HEK293T (cell line): Measurements from ENCODE around the gene APBB2.

Source experiments
- CTCF ChIA-PET: fragments of 350-600 bp; formaldehyde crosslinking; extraction: SDS; loops from one replicate; lab custom pipeline; 2021; ENCODE audit warnings: antibody characterized with exemption, inconsistent platforms; lab: Yijun Ruan, JAX
- POLR2A ChIA-PET: fragments of 350-600 bp; formaldehyde crosslinking; extraction: SDS; loops from one replicate; lab custom pipeline; 2020; ENCODE audit warnings: antibody characterized with exemption, inconsistent platforms; lab: Yijun Ruan, JAX
- DNase-seq: peaks from one replicate; pipeline ENCODE4 v3.0.0; 2012; ENCODE audit warnings: mixed read lengths; ENCODE audit errors: extremely low spot score
- ARNT ChIP-seq: fragments of 450-650 bp; IDR thresholded peaks from 2 replicates; pipeline ENCODE4 v1.6.1; 2017; ENCODE audit warnings: mild to moderate bottlenecking
- BHLHE40 ChIP-seq: fragments of 450-650 bp; IDR thresholded peaks from 2 replicates; pipeline ENCODE4 v1.6.1; 2016; ENCODE audit warnings: mild to moderate bottlenecking, moderate library complexity, borderline replicate concordance
- CTBP1 ChIP-seq: fragments of 450-650 bp; IDR thresholded peaks from 2 replicates; pipeline ENCODE4 v1.6.1; 2016; ENCODE audit warnings: borderline replicate concordance
- ELF4 ChIP-seq: fragments of 450-650 bp; IDR thresholded peaks from 2 replicates; pipeline ENCODE4 v1.6.1; 2017; ENCODE audit warnings: antibody characterized with exemption
- FOXA1 ChIP-seq: fragments of 450-650 bp; IDR thresholded peaks from 2 replicates; pipeline ENCODE4 v1.6.1; 2016; ENCODE audit warnings: mild to moderate bottlenecking
- FOXK2 ChIP-seq: fragments of 450-650 bp; IDR thresholded peaks from 2 replicates; pipeline ENCODE4 v1.6.1; 2016; ENCODE audit warnings: mild to moderate bottlenecking
- FOXM1 ChIP-seq: fragments of 450-650 bp; IDR thresholded peaks from 2 replicates; pipeline ENCODE4 v1.6.1; 2017; ENCODE audit warnings: mild to moderate bottlenecking, borderline replicate concordance
- HDGF ChIP-seq: fragments of 450-650 bp; IDR thresholded peaks from 2 replicates; pipeline ENCODE4 v1.6.1; 2017; ENCODE audit warnings: antibody characterized with exemption, borderline replicate concordance
- L3MBTL2 ChIP-seq: fragments of 450-650 bp; conservative IDR thresholded peaks from 2 replicates; pipeline ENCODE4 v1.6.1; 2016; ENCODE audit warnings: mild to moderate bottlenecking
- LEF1 ChIP-seq: fragments of 450-650 bp; IDR thresholded peaks from 2 replicates; pipeline ENCODE4 v1.6.1; 2017; ENCODE audit warnings: mild to moderate bottlenecking, borderline replicate concordance
- NFRKB ChIP-seq: fragments of 450-650 bp; IDR thresholded peaks from 2 replicates; pipeline ENCODE4 v1.6.1; 2016; ENCODE audit warnings: mild to moderate bottlenecking, moderate library complexity
- SP1 ChIP-seq: fragments of 450-650 bp; IDR thresholded peaks from 2 replicates; pipeline ENCODE4 v1.6.1; 2017
- SUZ12 ChIP-seq: fragments of 450-650 bp; IDR thresholded peaks from 2 replicates; pipeline ENCODE4 v1.6.1; 2016; ENCODE audit warnings: mild to moderate bottlenecking
- TARDBP ChIP-seq: fragments of 450-650 bp; IDR thresholded peaks from 2 replicates; pipeline ENCODE4 v1.6.1; 2016
- ZNF384 ChIP-seq: fragments of 450-650 bp; IDR thresholded peaks from 2 replicates; pipeline ENCODE4 v1.6.1; 2016
- TF ChIP-seq, protein P1 (sequence below): fragments of 450-650 bp; IDR thresholded peaks from 2 replicates; pipeline ENCODE4 v1.6.1; 2016

The APBB2 gene

DNA sequence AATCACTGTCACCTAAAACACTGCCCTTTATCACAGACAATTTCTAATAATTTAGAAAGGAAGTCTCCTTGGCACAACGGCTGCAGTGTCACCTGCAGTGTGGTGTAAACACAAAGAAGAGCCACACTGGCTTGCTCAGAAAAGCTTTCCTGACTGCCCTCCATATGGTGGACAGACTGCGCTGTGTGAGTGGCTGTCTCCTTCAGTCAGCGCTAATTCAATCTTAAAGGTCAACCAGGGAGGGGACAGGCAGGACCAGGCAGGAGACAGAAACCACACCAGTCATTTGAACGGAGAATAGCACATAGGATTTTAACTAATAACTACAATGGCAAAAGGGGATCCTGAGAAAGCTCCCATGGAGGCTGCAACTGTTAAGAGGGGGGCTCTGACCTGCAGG, 332.5 kb downstream of the APBB2 start:
- no peak for DNase-seq
- ChIA-PET POLR2A (no interaction called here), CTCF (interaction anchor here (1.3 kb wide), 1 partner anchor 16 kb away, joined by 4 read pairs; no protein-coding TSS in a partner anchor)
- no peak for TF ChIP-seq SP1
- TF ChIP-seq ZNF384, result no peak
- no peak for TF ChIP-seq FOXM1
- no peak for TF ChIP-seq ELF4
- TF ChIP-seq, protein P1, sequence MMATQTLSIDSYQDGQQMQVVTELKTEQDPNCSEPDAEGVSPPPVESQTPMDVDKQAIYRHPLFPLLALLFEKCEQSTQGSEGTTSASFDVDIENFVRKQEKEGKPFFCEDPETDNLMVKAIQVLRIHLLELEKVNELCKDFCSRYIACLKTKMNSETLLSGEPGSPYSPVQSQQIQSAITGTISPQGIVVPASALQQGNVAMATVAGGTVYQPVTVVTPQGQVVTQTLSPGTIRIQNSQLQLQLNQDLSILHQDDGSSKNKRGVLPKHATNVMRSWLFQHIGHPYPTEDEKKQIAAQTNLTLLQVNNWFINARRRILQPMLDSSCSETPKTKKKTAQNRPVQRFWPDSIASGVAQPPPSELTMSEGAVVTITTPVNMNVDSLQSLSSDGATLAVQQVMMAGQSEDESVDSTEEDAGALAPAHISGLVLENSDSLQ, result no peak
- TF ChIP-seq LEF1, result no peak
- no peak for TF ChIP-seq ARNT
- no peak for TF ChIP-seq SUZ12
- TF ChIP-seq L3MBTL2, result no peak

- POLR2A ChIA-PET, result no interaction called here
- no peak for DNase-seq
- CTCF ChIA-PET, result interaction anchor here (1.3 kb wide), 1 partner anchor 17 kb away, joined by 4 read pairs; no protein-coding TSS in a partner anchor
- no peak for TF ChIP-seq HDGF
- TF ChIP-seq TARDBP, result no peak
- no peak for TF ChIP-seq SUZ12
- no peak for TF ChIP-seq SP1
- no peak for TF ChIP-seq LEF1
- TF ChIP-seq L3MBTL2, result no peak
- TF ChIP-seq CTBP1, result no peak
Observed at GRCh38 chr4:40881096-40881495, 333.2 kb downstream of the APBB2 start.

DNA sequence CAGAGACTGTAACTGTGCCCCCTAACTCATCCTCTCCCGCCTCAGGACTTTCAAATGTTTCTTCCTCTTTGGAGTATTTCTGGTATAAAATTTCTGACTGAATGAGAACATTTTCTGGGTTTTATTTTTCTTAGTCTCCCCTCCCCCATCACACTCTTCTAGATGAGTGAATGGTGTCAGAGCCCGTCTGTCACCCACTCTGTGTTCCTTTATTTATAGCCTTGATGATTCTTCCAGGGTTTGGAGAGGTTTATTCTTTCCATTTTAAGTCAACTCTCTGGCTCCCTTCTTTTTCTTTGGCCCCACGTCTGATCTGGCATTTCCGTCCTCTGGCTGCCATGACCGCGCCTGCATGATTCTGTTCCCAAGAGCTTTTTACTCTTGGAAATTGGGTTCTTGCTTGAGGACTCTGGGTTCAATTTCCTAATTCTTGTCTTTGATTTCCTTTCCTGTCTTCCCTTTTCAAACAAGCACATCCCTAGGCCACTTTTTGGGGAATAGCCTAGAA, 335.7 kb downstream of the APBB2 start:
- ChIA-PET CTCF (no interaction called here), POLR2A (no interaction called here)
- TF ChIP-seq, protein P1, result no peak
- TF ChIP-seq SUZ12, result no peak
- no peak for TF ChIP-seq ELF4
- no peak for TF ChIP-seq CTBP1
- TF ChIP-seq L3MBTL2, result no peak
- no peak for TF ChIP-seq FOXM1
- no peak for TF ChIP-seq SP1
- no peak for TF ChIP-seq TARDBP
- no peak for DNase-seq

DNA sequence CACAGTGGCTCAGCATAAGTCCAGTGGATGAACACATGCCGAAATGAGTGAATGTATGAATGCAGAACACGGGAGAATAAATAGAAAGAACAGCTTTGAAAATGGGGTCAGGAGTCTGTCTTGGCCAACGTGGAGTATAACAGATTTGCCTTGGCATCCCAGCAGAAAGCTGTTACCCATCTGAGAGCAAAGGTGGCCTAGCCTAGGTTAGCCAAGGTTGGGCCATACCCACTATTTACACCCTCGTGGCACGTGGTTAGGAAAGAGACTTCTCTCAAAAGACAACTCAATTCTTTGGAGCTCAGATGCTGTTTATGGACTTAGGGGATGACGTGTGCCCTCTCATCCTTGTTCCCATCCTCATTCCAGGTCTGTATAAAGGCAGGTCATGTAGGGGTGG, 337.3 kb downstream of the APBB2 start:
- DNase-seq, result no peak
- POLR2A ChIA-PET, result no interaction called here
- no peak for TF ChIP-seq L3MBTL2
- TF ChIP-seq LEF1, result no peak
- no peak for TF ChIP-seq HDGF
- no peak for TF ChIP-seq FOXM1
- TF ChIP-seq ZNF384, result no peak
- CTCF ChIA-PET, result no interaction called here

- TF ChIP-seq ZNF384, result no peak
- TF ChIP-seq LEF1, result no peak
- no peak for TF ChIP-seq TARDBP
- TF ChIP-seq SUZ12, result no peak
- TF ChIP-seq SP1, result no peak
- TF ChIP-seq FOXK2, result no peak
- TF ChIP-seq NFRKB, result no peak
- no peak for TF ChIP-seq ELF4
- TF ChIP-seq ARNT, result no peak
- no peak for TF ChIP-seq FOXM1
- no peak for TF ChIP-seq L3MBTL2
- TF ChIP-seq, protein P1, result no peak
- ChIA-PET CTCF (interaction anchor here (1.0 kb wide), 1 partner anchor 33 kb away, joined by 3 read pairs; no protein-coding TSS in a partner anchor), POLR2A (no interaction called here)
- DNase-seq, result no peak
Observed at GRCh38 chr4:40875507-40876150, 338.7 kb downstream of the APBB2 start.

GRCh38 chr4:40874901-40875300, 339.4 kb downstream of the APBB2 start:
- no peak for DNase-seq
- TF ChIP-seq FOXK2 (no peak), TARDBP (no peak), ELF4 (no peak), LEF1 (no peak), FOXM1 (no peak), HDGF (no peak), CTBP1 (no peak), L3MBTL2 (no peak), FOXA1 (no peak), BHLHE40 (no peak), NFRKB (no peak)
- TF ChIP-seq, protein P1, result no peak
- ChIA-PET POLR2A (no interaction called here), CTCF (interaction anchor here (0.7 to 1.0 kb wide), 2 partner anchors 30 to 34 kb away, joined by 3 read pairs; no protein-coding TSS in a partner anchor)
